ENCODE measurements around the gene ZNHIT1.
"Not testable (repeated sequence)": the region's sequence is repeated elsewhere in the genome, so short reads cannot be mapped to it uniquely, and the experiment has no call there.

The ZNHIT1 gene

GRCh38 chr7:101186844-101187428 is 31.0 kb upstream of the ZNHIT1 start:
- DNase-seq (ENCODE audit: low read depth), result no peak

- no peak for DNase-seq (ENCODE audit: low read depth)
Measured at GRCh38 chr7:101189109-101189508, 28.9 kb upstream of the ZNHIT1 start.

GRCh38 chr7:101195884-101196283 is 22.1 kb upstream of the ZNHIT1 start:
- DNase-seq (ENCODE audit: low read depth), result no peak

GRCh38 chr7:101197991-101198390 is 20.0 kb upstream of the ZNHIT1 start:
- DNase-seq (ENCODE audit: low read depth), result no peak

- no peak for DNase-seq (ENCODE audit: low read depth)
Measured at GRCh38 chr7:101198476-101198875, 19.5 kb upstream of the ZNHIT1 start.

- DNase-seq (ENCODE audit: low read depth), result not testable (repeated sequence)
Measured at GRCh38 chr7:101199522-101199921, 18.4 kb upstream of the ZNHIT1 start.

GRCh38 chr7:101200504-101200861 is 17.5 kb upstream of the ZNHIT1 start:
- DNase-seq (ENCODE audit: low read depth), result no peak

GRCh38 chr7:101200862-101201599 is 16.9 kb upstream of the ZNHIT1 start, which contains the start of gene MOGAT3:
Gene MOGAT3, minus strand, starts transcription at chr7:101201036. Its CDS starts 182 bp downstream, at chr7:101200854.
- no peak for DNase-seq (ENCODE audit: low read depth)

GRCh38 chr7:101201695-101202602 is 16.0 kb upstream of the ZNHIT1 start:
- DNase-seq (ENCODE audit: low read depth), result no peak

- DNase-seq (ENCODE audit: low read depth), result no peak
Measured at GRCh38 chr7:101202603-101202918, 15.4 kb upstream of the ZNHIT1 start.

GRCh38 chr7:101203740-101204738 is 13.9 kb upstream of the ZNHIT1 start:
- not testable (repeated sequence) for DNase-seq (ENCODE audit: low read depth)

GRCh38 chr7:101205901-101206664 is 11.9 kb upstream of the ZNHIT1 start:
- DNase-seq (ENCODE audit: low read depth), result no peak

- no peak for DNase-seq (ENCODE audit: low read depth)
Measured at GRCh38 chr7:101206665-101207042, 11.3 kb upstream of the ZNHIT1 start.

GRCh38 chr7:101207459-101207858 is 10.5 kb upstream of the ZNHIT1 start:
- no peak for DNase-seq (ENCODE audit: low read depth)

- DNase-seq (ENCODE audit: low read depth), result no peak
Measured at GRCh38 chr7:101208794-101209193, 9.2 kb upstream of the ZNHIT1 start.

- DNase-seq (ENCODE audit: low read depth), result no peak
Measured at GRCh38 chr7:101210143-101210542, 7.8 kb upstream of the ZNHIT1 start.

- DNase-seq (ENCODE audit: low read depth), result no peak
Measured at GRCh38 chr7:101211501-101211900, 6.5 kb upstream of the ZNHIT1 start.

GRCh38 chr7:101212014-101212413 is 6.0 kb upstream of the ZNHIT1 start:
- no peak for DNase-seq (ENCODE audit: low read depth)

GRCh38 chr7:101216001-101216859 is 1.7 kb upstream of the ZNHIT1 start:
- DNase-seq (ENCODE audit: low read depth), result no peak

- no peak for DNase-seq (ENCODE audit: low read depth)
Measured at GRCh38 chr7:101216860-101217387, 1.0 kb upstream of the ZNHIT1 start.
